GM06990 (cell line): ENCODE measurements around the gene TEX10.

Experiments used
- DNase-seq: peaks from one replicate; pipeline ENCODE4 v3.0.0-alpha.2; 2011; ENCODE audit not compliant: insufficient read length; ENCODE audit errors: extremely low read depth
- H3K27me3 ChIP-seq: replicated peaks from 2 replicates; pipeline ENCODE4 v1.6.0; 2011; ENCODE audit warnings: low read length; ENCODE audit not compliant: control insufficient read depth, insufficient read depth
- H3K36me3 ChIP-seq: 2 replicates; pipeline ENCODE4 v1.5.1; 2011; ENCODE audit warnings: low read length; ENCODE audit not compliant: control insufficient read depth, insufficient read depth
- H3K4me3 ChIP-seq: replicated peaks from 2 replicates; pipeline ENCODE4 v1.5.1; 2011; ENCODE audit warnings: low read depth, mild to moderate bottlenecking, control low read depth, low read length
- TF ChIP-seq, protein P1 (sequence below): IDR thresholded peaks from 2 replicates; pipeline ENCODE4 v1.5.1; 2011; ENCODE audit warnings: low read length, control low read depth, mild to moderate bottlenecking, inconsistent platforms; ENCODE audit not compliant: insufficient read depth, poor library complexity, severe bottlenecking

Gene TEX10

DNA sequence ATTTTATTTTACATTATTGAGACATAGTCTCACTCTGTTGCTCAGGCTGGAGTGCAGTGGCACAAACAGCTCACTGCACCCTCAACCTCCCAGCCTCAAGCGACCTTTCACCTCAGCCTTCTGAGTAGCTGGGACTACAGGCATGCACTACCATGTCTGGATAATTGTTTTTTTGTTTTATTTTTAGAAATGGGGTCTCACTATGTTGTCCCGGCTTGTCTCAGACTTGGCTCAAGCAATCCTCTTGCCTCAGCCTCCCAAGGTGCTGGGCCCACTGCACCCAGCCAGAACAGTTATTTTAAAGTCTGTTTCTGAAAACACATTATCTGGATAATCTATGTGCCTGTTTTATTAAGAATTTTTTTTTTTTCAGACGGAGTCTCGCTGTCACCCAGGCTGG lies 62.0 kb downstream of the TEX10 start:
- TF ChIP-seq, protein P1, sequence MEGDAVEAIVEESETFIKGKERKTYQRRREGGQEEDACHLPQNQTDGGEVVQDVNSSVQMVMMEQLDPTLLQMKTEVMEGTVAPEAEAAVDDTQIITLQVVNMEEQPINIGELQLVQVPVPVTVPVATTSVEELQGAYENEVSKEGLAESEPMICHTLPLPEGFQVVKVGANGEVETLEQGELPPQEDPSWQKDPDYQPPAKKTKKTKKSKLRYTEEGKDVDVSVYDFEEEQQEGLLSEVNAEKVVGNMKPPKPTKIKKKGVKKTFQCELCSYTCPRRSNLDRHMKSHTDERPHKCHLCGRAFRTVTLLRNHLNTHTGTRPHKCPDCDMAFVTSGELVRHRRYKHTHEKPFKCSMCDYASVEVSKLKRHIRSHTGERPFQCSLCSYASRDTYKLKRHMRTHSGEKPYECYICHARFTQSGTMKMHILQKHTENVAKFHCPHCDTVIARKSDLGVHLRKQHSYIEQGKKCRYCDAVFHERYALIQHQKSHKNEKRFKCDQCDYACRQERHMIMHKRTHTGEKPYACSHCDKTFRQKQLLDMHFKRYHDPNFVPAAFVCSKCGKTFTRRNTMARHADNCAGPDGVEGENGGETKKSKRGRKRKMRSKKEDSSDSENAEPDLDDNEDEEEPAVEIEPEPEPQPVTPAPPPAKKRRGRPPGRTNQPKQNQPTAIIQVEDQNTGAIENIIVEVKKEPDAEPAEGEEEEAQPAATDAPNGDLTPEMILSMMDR: no peak
- no peaks in the 10 kb centered on the region for H3K27me3 ChIP-seq
- H3K36me3 ChIP-seq: peaks cover 8% of the 10 kb centered on the region; the same call in 1 of the 2 replicates
- no peak overlapping the region for H3K4me3 ChIP-seq
- no peak for DNase-seq

DNA sequence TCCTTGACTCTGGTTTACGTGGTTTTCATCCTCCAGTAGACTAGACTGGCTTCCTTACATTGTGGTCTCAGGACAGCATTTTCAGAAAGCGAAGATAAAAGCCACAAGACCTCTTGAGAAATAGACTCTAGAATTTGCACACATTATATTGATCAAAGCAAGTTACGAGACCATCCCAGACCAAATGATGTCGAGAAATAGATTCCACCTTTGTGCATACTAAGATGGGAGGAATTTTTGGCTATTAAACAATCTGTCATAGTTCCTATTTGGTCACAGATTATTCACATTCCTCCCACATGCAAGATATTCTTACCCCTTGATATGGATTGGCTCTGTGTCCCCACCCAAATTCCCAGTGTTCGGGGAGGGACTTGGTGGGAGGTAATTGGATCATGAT lies 65.6 kb downstream of the TEX10 start:
- no peak overlapping the region for H3K4me3 ChIP-seq
- H3K36me3 ChIP-seq: no peaks in the 10 kb centered on the region; the same call in 1 of the 2 replicates
- H3K27me3 ChIP-seq: no peaks in the 10 kb centered on the region
- TF ChIP-seq, protein P1: no peak
- DNase-seq: no peak

DNA sequence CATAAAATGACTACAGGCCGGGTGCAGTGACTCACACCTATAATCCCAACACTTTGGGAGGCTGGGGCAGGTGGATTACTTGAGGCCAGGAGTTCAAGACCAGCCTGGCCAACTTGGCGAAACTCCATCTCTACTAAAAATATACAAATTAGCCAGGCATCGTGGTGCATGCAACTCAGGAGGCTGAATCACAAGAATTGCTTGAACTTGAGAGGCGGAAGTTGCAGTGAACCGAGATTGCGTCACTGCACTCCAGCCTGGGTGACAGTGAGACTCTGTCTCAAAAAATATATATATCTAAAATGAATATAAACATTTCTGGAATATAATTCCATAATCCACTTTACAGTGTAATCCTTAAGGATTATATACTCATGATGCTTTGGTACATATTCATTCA lies 66.5 kb downstream of the TEX10 start:
- Histone ChIP-seq H3K36me3 (no peaks in the 10 kb centered on the region; the same call in 1 of the 2 replicates), H3K4me3 (no peak overlapping the region), H3K27me3 (no peaks in the 10 kb centered on the region)
- no peak for DNase-seq
- TF ChIP-seq, protein P1: no peak

GRCh38 chr9:100285601-100286000 lies 67.1 kb downstream of the TEX10 start:
- no peak for DNase-seq
- H3K36me3 ChIP-seq: no peaks in the 10 kb centered on the region; the same call in none of the 2 replicates
- no peak overlapping the region for H3K4me3 ChIP-seq
- H3K27me3 ChIP-seq: no peaks in the 10 kb centered on the region
- TF ChIP-seq, protein P1: no peak

DNA sequence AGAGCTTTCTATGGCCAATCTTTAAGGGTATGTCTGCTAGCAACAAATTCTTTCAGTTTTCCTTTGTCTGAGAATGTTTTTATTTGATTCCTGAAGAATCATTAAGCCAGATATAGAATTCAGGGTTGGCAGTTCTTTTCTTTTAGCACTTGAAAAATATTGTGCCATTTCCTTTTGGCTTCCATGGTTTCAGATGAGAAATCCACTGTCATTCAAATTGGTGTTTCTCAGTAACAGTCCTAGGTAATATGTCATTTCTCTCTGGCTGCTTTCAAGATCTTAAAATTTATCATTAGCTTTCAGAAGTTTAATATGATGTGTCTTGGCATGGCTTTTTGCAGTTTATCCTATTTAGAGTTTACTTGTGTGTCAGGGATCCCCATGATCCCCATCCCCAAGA lies 67.7 kb downstream of the TEX10 start:
- no peak overlapping the region for H3K4me3 ChIP-seq
- no peaks in the 10 kb centered on the region; the same call in none of the 2 replicates for H3K36me3 ChIP-seq
- no peaks in the 10 kb centered on the region for H3K27me3 ChIP-seq
- DNase-seq: no peak
- TF ChIP-seq, protein P1: no peak

DNA sequence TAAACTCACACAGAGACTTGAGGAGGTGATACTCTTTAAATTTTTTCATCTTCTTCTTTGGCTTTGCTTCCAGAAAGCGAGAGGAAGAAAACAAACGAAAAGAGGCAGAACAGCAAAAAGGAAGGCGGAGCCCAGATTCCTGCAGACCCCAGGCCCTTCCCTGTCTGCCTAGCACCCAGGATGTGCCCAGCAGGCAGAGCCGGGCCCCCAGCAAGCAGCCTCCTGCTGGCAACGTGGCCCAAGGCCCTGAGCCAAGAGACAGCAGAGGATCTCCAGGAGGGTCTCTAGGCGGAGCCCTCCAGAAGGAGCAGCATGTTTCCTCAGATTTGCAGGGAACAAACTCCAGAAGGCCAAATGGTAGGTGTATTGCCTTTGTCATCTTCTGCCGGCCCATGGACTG lies 68.5 kb downstream of the TEX10 start:
- Histone ChIP-seq H3K36me3 (no peaks in the 10 kb centered on the region; the same call in none of the 2 replicates), H3K4me3 (no peak overlapping the region), H3K27me3 (no peaks in the 10 kb centered on the region)
- TF ChIP-seq, protein P1: no peak
- no peak for DNase-seq
